GM18520 (cell line): ENCODE results near the gene ADGRE1.

ENCODE experiments used
- ATAC-seq: cut with Tn5 transposase; IDR thresholded peaks from one replicate; pipeline ENCODE4 v1.9.1; 2021; ENCODE audit not compliant: unreplicated experiment

Gene ADGRE1

DNA sequence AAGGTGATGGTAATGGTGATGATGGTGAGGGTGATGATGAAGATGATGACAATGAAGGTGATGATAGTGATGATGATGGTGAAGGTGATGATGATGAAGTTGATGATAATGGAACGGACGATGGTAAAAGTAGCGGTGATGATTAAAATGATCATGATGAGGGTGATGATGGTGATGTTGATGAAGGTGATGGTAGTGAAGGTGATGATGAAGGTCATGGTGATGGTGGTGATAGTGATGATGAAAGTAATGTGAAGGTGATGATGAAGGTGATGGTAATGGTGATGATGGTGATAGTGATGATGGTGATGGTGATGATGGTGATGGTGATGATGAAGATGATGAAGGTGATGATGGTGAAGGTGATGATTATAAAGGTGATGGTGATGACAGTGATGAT, 67.7 kb downstream of the ADGRE1 start:
- no peak for ATAC-seq

DNA sequence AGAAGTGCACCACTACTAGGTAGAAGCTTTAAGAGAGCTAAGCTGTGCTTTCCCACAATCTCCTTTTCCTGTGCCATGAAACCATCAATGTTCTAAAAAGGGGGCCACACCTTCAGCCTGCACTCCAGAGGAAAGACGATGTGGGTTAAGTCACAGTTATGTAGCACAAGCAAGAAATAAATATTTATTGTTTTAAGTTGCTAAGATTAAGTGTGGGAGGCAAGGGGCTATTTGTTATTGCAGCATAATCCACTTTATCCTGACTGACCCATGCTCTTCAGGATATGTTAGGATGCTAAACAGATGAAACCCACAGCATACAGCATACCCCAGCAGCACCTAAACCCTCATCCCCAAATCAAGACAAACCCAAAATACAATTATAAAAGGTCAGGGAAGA, 69.2 kb downstream of the ADGRE1 start:
- no peak for ATAC-seq

DNA sequence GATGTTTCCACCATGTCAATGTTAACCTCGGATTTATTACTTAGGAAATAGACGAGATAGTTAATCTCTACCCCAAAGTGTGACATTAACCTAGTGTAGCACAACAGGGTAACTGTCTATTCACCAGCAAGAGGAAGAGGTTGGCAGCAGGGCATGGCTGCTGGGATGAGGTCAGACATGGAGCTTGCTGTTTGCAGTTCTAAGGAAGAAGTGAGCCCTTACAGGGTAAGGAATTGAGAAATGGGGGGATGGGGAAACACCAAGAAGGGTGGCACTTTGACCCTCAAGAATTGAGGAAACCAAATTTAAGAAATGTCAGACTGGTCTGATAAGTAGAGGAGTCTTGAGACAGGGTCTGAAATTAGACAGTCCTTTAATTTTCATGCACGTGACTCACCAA, 71.4 kb downstream of the ADGRE1 start:
- ATAC-seq: no peak

DNA sequence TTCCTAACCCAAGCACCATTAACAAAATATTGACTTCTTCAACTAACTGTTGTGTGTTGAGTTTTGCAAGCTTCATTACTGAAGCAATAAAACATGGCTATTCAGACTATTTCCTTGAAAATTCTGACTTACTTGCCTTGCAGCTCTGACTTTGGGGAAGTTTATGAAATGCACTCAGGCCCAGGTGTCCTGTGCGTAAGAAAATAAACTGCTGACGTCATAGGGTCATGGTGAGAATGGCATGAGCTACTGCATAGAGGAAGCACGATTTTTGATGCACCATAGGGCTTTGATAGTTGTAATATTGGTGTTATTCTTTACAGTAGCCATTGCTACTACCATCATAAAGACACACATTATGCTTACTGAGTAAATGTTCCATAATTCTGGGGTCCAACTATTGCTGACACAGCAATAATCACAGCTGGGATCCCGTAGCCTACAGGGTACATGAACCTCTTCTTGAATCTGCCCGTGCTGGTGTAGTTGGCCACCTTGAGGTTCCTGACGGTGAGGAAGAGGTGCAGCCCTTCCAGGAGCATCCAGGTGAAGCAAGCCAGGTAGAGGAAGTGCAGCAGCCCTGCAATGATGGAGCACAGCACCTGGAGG, 76.0 kb downstream of the ADGRE1 start:
- no peak for ATAC-seq

DNA sequence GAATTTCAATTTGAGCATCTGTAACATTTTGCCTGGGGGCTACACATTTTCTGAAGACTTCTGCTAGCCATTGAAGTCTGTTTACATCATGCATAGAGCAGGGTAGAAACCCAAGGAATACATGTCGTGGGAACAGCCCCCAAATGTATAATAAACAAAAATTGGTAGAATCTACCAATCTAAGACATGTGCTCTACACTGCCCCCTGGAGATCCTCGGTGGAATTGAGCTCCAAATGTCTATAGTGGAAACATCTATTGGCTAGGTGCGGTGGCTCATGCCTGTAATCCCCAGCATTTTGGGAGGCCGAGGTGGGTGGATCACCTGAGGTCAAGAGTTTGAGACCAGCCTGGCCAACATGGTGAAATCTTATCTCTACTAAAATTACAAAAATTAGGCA, 76.6 kb downstream of the ADGRE1 start:
- no peak for ATAC-seq

DNA sequence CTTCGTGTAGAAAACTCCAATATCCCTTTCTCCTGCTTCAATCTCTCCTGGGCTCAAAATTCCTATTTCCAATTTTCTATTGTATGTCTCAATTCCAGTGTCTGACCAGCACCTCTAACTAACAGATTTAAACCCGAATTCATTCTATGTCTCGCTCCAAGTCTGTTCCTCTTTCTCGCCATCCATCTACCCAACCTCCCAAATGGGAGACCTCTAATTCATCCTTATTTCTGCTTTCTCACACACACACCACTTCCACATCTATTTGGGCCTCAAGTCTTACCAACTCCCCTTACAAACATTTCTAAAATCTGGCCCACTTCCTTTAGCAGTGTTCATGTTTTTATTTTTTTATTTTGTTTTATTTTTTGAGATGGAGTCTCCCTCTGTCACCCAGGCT, 80.6 kb downstream of the ADGRE1 start:
- ATAC-seq: no peak

DNA sequence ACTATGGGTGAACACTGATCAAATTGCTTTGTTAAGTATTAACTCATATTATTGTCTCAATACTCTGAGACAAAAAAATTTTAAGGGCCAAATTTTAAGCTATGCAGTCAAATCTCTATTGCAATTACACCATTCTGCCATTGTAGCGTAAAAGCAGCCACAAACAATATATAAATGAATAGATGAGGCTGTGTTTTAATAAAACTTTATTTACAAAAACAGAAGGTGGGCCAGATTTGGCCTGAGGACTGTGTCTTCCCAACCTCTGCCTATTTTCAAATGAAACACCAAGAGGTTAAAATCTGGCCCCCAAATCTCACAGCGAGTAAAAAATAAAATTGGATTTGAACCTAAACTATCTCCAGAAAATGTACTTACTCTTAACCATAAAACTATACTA, 82.1 kb downstream of the ADGRE1 start:
- no peak for ATAC-seq

DNA sequence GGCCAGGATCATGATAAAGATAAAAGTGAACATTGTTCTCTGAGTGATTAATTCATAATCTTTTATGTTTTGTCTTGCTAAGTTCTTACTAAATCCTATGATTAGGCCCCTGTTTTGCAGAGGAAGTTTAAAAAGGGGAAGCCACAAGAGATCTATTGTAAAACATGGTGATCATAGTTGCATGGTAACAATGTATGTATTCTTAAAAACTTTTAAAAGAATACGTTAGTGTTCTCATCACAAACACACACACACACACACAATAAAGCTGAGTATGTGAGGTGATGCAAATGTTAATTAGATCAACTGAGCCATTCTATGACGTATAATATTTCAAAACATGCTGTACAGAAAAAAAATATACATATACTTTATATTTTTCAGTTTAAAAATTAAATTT, 82.6 kb downstream of the ADGRE1 start:
- ATAC-seq: no peak

DNA sequence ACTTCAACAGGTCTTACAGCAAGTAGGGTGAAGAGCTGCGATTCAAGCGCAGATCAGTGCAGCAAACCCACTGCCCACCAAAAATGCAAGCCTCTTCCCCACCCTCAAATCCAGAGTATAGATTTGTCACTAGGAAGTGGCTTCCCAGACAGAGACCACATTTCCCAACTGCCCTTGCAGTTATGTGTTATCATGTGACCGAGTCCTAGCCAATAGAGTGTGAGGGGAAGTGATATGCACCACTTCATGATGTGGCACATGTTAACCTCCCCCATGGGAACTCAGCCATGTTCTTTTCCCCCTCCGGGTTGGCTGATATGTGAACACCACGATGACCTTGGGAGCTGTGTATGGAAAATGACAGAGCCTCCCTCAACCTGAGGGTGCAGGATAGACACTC, 83.1 kb downstream of the ADGRE1 start:
- ATAC-seq: no peak

DNA sequence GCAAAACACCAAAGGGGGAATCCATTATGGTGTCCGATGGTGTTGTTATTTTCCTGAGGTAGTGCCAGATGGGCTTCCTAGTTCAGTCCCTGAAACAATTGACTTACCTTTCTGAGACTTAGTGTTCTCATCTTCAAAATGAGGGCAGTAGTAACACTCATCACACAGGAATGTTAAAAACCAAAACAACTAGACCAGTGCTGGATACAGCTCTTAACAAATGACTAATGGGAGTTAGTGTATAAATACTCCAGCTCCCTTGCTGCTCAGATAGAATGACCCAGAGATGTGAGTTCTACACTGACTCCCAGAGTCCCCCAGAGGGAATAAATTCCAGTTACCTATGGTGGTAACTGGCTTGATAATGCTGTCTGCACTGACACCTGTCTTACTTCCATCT, 84.0 kb downstream of the ADGRE1 start:
- ATAC-seq: no peak

DNA sequence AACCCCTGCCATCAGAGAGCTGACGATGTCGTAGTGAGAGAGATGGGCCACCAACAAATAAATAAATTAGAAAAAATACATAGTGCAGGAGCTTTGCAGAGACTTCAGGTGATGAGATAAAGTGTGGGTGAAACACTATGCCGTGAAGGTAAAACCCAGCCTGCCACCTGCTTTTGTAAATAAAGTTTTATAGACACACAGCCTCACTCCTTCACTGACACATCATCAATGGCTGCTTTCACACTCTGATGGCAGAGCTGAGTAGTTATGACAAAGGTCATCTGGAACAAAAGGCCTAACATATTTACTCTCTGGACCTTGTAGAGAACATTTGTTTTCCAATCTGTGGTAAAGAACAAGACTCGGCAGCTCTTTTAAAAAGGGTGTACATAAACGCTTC, 88.8 kb downstream of the ADGRE1 start:
- ATAC-seq: no peak

DNA sequence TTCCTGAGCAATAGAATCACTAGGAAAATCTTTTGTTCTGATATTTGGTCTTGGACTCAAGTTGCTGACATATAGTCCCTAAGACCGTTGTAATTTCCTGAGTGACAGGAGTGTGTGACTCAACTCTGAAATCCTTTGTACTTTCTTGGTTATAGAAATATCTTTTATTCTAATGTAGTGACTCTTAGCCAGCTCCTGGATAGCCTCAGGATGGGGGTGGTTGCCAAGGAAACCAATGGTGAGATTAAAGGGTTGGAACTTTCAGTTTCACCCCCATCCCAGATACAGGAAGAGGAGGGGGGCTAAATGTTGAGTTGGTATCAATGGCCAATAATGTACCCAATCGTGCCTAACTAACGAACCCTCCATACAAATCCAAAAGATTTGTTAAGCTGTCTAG, 92.0 kb downstream of the ADGRE1 start:
- no peak for ATAC-seq

DNA sequence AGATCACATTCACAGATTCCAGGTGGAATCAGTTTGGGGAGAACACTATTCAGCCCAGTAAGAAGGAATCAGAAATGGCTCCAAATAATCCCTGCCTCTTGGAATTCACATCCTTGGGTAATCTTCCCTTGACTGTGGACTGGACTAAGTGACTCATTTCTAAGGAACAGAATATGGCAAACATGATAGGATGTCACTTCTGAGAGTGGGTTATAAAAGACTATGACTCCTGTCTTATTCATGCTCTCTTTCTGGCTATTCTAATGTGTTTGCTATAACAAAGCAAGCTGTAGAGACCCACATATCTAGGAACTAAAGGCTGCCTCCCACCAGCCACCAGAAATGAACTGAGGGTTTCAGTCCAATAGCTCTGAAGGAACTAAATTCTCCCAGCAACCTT, 96.1 kb downstream of the ADGRE1 start:
- ATAC-seq: no peak

DNA sequence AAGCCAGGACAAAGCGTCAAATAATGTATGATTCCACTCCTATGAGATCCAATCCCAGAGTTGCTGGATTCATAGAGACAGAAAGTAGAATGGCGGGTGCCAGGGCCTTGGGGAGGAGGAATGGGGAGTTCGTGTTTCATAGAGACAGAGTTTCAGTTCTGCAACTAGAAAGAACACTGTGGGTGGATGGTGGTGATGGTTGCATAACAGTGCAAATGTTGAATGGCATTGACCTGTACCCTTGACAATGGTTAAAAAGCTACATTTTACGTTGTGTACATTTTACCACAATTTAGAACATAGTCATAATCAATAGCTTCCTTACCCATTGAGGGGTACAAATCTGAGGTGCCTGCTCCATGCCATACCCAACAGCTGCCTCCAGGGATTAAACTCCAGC, 100.5 kb downstream of the ADGRE1 start:
- ATAC-seq: no peak

DNA sequence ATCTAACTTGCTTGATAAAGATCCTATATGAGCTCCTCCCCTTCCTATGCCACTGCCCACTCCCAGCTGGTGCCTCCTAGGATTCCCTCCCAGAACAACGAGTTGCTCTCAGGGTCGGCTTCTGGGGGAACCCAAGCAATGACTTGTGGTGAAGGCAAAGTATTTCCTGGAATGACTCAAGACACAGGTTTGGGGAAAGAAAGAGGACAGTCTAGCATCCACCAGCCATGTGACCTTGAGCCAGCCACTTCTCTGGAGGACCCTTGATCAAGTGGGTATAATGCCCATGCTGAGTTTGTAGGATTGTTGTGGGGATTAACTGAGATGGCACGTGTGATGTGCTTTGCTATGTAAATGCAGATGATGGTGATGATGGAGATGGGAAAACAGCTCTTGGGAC, 100.9 kb downstream of the ADGRE1 start:
- no peak for ATAC-seq
